ENCODE results near the gene TMOD1. TPM values are rescaled to one million over a fixed set of nuclear protein-coding genes. Genes with fewer than 3 reads are reported as not detected.

The TMOD1 gene
- total RNA-seq, 4 donors from 2014 or later, result 9.2 to 20.7 (median 13.6) TPM

GRCh38 chr9:97555164-97555563 is 53.7 kb downstream of the TMOD1 start:
- no peak for TF ChIP-seq CTCF (IDR thresholded peaks at IDR 0.05; ENCODE audit: low read depth)

- no peak for TF ChIP-seq CTCF (IDR thresholded peaks at IDR 0.05; ENCODE audit: low read depth)
Measured at GRCh38 chr9:97556036-97556720, 54.7 kb downstream of the TMOD1 start.

GRCh38 chr9:97556721-97557605 is 55.5 kb downstream of the TMOD1 start:
- no peak for TF ChIP-seq CTCF (IDR thresholded peaks at IDR 0.05; ENCODE audit: low read depth)

GRCh38 chr9:97557606-97558095 is 56.2 kb downstream of the TMOD1 start:
- TF ChIP-seq CTCF (IDR thresholded peaks at IDR 0.05; ENCODE audit: low read depth), result no peak

GRCh38 chr9:97558701-97559101 is 57.2 kb downstream of the TMOD1 start:
- TF ChIP-seq CTCF (IDR thresholded peaks at IDR 0.05; ENCODE audit: low read depth), result no peak

GRCh38 chr9:97559111-97559514 is 57.6 kb downstream of the TMOD1 start:
- TF ChIP-seq CTCF (IDR thresholded peaks at IDR 0.05; ENCODE audit: low read depth), result no peak

GRCh38 chr9:97560154-97560553 is 58.7 kb downstream of the TMOD1 start:
- TF ChIP-seq CTCF (IDR thresholded peaks at IDR 0.05; ENCODE audit: low read depth), result no peak

Measured in subcutaneous adipose tissue (tissue), 4 donors.